GM19463 (cell line): Measurements from ENCODE around the gene CPXM2.
"Not testable (repeated sequence)": the region's sequence is repeated elsewhere in the genome, so short reads cannot be mapped to it uniquely, and the experiment has no call there.

Experiments
- ATAC-seq: cut with Tn5 transposase; IDR thresholded peaks from one replicate; pipeline ENCODE4 v1.9.1; 2021; ENCODE audit warnings: mild to moderate bottlenecking, moderate library complexity; ENCODE audit not compliant: unreplicated experiment

CPXM2 gene

GRCh38 chr10:123747426-123747825, 144.2 kb downstream of the CPXM2 start:
- ATAC-seq = no peak

- no peak for ATAC-seq
Observed at GRCh38 chr10:123746942-123747341, 144.7 kb downstream of the CPXM2 start.

- no peak for ATAC-seq
Observed at GRCh38 chr10:123746520-123746919, 145.1 kb downstream of the CPXM2 start.

- no peak for ATAC-seq
Observed at GRCh38 chr10:123746061-123746460, 145.5 kb downstream of the CPXM2 start.

GRCh38 chr10:123744224-123744536, 147.4 kb downstream of the CPXM2 start:
- ATAC-seq = no peak

- no peak for ATAC-seq
Observed at GRCh38 chr10:123743441-123744223, 148.0 kb downstream of the CPXM2 start.

GRCh38 chr10:123742751-123743440, 148.7 kb downstream of the CPXM2 start:
- ATAC-seq = no peak

GRCh38 chr10:123741711-123742110, 149.9 kb downstream of the CPXM2 start:
- no peak for ATAC-seq

- ATAC-seq = no peak
Observed at GRCh38 chr10:123741146-123741545, 150.5 kb downstream of the CPXM2 start.

GRCh38 chr10:123736917-123737316, 154.7 kb downstream of the CPXM2 start:
- ATAC-seq = not testable (repeated sequence)

GRCh38 chr10:123729523-123729922, 162.1 kb downstream of the CPXM2 start:
- no peak for ATAC-seq

GRCh38 chr10:123726836-123727235, 164.8 kb downstream of the CPXM2 start:
- ATAC-seq = no peak

- no peak for ATAC-seq
Observed at GRCh38 chr10:123726381-123726780, 165.2 kb downstream of the CPXM2 start.

- ATAC-seq = no peak
Observed at GRCh38 chr10:123724747-123725146, 166.9 kb downstream of the CPXM2 start.

- ATAC-seq = no peak
Observed at GRCh38 chr10:123722351-123722750, 169.3 kb downstream of the CPXM2 start.

GRCh38 chr10:123721441-123722049, 170.1 kb downstream of the CPXM2 start:
- ATAC-seq = no peak

- ATAC-seq = no peak
Observed at GRCh38 chr10:123720536-123720935, 171.1 kb downstream of the CPXM2 start.

GRCh38 chr10:123718544-123719060, 173.0 kb downstream of the CPXM2 start:
- ATAC-seq = no peak

- no peak for ATAC-seq
Observed at GRCh38 chr10:123717336-123717735, 174.3 kb downstream of the CPXM2 start.

- ATAC-seq = no peak
Observed at GRCh38 chr10:123715546-123715945, 176.1 kb downstream of the CPXM2 start.

GRCh38 chr10:123706236-123706635, 185.4 kb downstream of the CPXM2 start:
- ATAC-seq = no peak

- ATAC-seq = no peak
Observed at GRCh38 chr10:123704812-123705211, 186.8 kb downstream of the CPXM2 start.
